DND-41 (cell line): ENCODE results near the gene ANKRD31.

Source experiments
- EZH2 ChIP-seq: IDR thresholded peaks from 3 replicates; pipeline ENCODE4 v1.6.1; 2012; ENCODE audit warnings: borderline replicate concordance, low read depth, mild to moderate bottlenecking, moderate library complexity, low read length, inconsistent platforms; ENCODE audit not compliant: severe bottlenecking
- TF ChIP-seq, protein P1 (sequence below): IDR thresholded peaks from 2 replicates; pipeline ENCODE4 v1.5.1; 2012; ENCODE audit warnings: borderline replicate concordance, low read length, moderate library complexity, mild to moderate bottlenecking; ENCODE audit not compliant: poor library complexity, severe bottlenecking; ENCODE audit errors: extremely low read depth

- TF ChIP-seq, protein P1, sequence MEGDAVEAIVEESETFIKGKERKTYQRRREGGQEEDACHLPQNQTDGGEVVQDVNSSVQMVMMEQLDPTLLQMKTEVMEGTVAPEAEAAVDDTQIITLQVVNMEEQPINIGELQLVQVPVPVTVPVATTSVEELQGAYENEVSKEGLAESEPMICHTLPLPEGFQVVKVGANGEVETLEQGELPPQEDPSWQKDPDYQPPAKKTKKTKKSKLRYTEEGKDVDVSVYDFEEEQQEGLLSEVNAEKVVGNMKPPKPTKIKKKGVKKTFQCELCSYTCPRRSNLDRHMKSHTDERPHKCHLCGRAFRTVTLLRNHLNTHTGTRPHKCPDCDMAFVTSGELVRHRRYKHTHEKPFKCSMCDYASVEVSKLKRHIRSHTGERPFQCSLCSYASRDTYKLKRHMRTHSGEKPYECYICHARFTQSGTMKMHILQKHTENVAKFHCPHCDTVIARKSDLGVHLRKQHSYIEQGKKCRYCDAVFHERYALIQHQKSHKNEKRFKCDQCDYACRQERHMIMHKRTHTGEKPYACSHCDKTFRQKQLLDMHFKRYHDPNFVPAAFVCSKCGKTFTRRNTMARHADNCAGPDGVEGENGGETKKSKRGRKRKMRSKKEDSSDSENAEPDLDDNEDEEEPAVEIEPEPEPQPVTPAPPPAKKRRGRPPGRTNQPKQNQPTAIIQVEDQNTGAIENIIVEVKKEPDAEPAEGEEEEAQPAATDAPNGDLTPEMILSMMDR = no peak
- TF ChIP-seq EZH2 = no peak
These were observed 83.8 kb downstream of the ANKRD31 start for GRCh38 chr5:75152860-75153259.
